Stimulated activated naive CD4-positive, alpha-beta T cell (primary cell): Measurements from ENCODE around the gene EPN2.

Source experiments
- DNase-seq, 6 experiments: peaks; one replicate each; lab custom pipeline; 2025; lab: John Stamatoyannopoulos, UW

Gene EPN2

GRCh38 chr17:19294443-19294842 is 57.3 kb downstream of the EPN2 start:
- DNase-seq, result no peak

- DNase-seq, result no peak
Measured at GRCh38 chr17:19295473-19296135, 58.4 kb downstream of the EPN2 start.

GRCh38 chr17:19296786-19297778 is 59.9 kb downstream of the EPN2 start:
- DNase-seq, result no peak

GRCh38 chr17:19298569-19299213 is 61.5 kb downstream of the EPN2 start:
- DNase-seq, result no peak

- no peak for DNase-seq
Measured at GRCh38 chr17:19299214-19299747, 62.1 kb downstream of the EPN2 start.

- no peak for DNase-seq
Measured at GRCh38 chr17:19299866-19300265, 62.7 kb downstream of the EPN2 start.

DNA sequence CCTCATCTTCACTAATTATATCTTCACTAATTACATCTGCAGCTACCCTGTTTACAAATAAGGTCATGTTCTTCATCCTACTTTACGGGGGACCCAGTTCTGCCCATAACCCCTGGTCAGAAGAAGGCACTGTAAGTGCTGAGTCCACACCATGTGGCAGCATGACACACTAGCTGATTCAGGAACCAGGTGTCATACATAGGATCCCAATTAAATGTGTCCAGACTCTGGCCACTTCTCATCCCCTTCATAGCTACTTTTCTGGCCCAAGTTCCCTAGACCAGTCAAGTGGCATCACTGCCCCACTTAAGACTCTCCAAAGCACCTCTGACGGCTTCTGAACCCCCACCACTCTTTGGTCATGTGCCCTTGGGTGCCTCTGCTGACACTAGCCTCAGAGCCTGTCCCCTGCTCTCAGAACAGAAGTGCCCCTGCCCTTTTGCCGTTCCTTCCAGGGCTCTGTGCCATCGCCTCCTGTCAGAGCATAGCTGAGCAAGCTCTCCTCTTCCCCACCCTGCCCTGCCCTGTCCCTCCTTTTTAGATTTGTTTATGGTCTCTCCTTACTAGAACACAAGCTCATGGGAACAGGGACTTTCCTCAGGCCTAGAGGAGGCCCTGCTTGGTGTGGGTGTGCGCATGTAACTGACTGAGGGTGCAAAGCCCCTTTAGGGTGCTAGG is 64.2 kb downstream of the EPN2 start:
- DNase-seq, result no peak

DNA sequence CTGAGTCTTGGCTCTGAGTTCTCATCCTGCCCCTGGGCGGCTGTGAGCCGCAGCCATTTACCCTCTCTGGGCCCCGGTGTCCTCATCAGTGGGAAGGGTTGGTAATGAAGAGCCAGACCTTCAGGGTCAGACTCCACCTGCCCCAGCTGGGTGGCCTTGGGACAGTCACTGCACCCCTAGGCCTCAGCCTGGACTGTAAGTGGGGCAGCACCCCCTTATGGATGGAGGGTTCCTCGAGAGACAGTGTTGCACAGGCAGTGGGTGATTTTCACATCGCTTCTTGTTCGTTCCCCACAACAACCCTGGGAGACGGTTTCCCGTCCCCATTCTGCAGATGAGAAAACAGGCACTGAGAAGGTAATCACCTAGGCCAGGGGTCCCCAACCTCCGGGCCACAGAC is 64.8 kb downstream of the EPN2 start:
- no peak for DNase-seq

- no peak for DNase-seq
Measured at GRCh38 chr17:19302791-19303331, 65.7 kb downstream of the EPN2 start.

DNA sequence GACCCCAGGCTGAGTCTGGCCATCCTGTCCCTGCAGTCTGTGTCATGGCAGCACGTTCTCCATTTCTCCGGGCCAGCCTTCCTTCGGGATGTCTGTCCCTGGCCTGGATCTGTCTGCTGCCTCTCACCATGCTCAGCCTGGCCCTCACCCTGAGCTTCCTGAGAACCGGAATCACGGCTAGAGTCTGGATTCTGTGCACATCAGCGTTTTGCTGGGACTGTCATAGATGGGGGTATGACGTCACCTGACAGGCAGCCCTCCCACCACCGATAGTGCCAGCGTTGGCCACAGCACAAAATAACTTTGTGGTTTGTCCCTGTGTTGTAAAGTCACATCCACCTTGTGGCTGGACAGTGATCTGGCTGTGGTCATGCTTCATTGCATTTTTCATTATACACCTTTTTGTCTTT is 66.2 kb downstream of the EPN2 start:
- no peak for DNase-seq

- DNase-seq, result no peak
Measured at GRCh38 chr17:19304209-19304608, 67.0 kb downstream of the EPN2 start.

DNA sequence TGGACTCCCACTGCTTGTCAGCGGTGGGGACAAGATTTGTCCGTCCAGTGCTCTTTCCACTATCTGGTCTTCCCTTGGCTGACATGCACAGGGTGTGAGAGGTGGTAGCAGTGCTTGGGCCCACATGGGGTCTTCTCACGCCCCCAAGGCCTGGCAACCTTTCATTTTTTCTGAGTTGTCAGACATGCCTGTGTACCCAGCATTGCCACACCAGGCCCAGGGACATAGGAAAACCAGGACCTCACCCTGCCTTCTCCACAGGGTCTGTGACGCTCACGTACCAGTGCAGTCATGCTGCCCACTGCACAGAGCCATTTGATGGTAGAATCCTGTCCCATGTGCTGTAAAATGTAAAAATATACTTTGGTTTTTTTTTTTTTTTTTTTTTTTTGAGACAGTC is 67.6 kb downstream of the EPN2 start:
- DNase-seq, result no peak

DNA sequence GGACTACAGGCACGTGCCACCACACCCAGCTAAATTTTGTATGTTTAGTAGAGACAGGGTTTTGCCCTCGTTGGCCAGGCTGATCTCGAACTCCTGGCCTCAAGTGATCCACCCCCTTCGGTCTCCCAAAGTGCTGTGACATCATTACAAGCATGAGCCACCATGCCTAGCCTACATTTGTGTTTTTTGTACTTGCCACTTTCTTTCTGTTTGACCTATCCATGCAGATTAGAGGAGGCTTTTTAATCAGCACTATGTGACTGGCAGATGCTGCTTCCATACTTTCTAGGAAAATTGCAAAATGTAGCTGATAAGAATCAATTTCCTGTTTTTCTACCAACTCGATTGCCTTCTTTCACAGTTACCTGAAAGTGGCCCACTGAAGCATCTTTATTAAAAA is 68.1 kb downstream of the EPN2 start:
- no peak for DNase-seq

GRCh38 chr17:19305761-19306159 is 68.6 kb downstream of the EPN2 start:
- no peak for DNase-seq

- DNase-seq, result peak; percentile 13 to 76 (median 49)
Measured at GRCh38 chr17:19306160-19307111, 69.3 kb downstream of the EPN2 start.

DNA sequence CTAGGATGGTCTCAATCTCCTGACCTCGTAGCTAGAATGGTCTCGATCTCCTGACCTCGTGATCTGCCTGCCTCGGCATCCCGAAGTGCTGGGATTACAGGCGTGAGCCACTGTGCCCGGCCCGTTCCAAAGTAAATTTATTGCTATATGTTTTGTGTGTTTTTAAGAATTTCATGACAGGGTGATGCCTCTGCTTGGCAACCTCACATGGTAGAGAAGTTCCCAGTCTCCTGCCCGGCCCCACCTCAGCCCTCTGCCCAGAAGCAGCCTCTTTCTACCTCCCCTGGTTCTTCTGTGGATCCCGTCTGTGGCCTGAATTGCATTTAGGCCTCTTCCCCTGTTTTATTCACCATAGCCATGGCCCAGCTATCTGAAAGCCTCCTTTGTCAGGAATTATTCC is 70.4 kb downstream of the EPN2 start:
- DNase-seq, result no peak

DNA sequence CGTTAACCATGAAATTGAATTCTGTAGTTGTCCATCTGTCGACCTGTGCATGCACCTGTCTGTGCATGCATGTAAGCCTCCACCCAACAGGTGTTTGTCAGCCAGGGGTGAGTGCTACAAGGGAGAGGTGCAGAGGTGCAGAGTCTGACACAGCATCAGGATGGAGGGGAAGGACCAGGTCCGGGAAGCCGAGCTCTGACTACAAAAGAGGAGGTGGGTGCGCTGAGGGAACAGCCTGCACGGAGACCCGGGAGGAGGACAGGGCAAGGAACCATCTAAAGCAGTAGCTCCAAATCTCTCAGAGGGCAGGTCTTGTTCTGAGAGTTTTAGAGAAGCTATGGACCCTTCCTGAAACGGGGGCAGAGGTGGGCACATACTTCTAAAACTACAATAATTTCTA is 71.2 kb downstream of the EPN2 start:
- no peak for DNase-seq

- DNase-seq, result no peak
Measured at GRCh38 chr17:19309701-19310100, 72.5 kb downstream of the EPN2 start.

DNA sequence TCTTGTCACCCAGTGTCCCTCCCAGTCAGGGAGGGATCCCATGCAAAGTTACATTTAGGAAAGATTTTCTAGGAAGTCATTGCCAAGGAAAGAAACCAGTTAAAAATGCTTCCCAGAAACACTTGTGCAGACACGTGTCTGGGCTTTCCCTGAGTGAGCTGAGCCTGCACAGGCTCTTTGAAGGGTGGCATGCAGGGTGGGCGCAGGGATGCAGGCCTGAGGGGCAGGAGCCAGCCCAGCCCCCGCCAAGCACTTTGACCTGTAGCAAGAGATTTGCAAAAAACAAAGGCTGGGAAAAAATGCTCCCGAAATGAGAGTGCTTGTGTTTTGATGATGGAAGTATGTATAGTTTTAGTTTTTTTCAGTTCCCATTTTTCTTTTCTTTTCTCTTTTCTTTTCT is 73.0 kb downstream of the EPN2 start:
- DNase-seq, result no peak

DNA sequence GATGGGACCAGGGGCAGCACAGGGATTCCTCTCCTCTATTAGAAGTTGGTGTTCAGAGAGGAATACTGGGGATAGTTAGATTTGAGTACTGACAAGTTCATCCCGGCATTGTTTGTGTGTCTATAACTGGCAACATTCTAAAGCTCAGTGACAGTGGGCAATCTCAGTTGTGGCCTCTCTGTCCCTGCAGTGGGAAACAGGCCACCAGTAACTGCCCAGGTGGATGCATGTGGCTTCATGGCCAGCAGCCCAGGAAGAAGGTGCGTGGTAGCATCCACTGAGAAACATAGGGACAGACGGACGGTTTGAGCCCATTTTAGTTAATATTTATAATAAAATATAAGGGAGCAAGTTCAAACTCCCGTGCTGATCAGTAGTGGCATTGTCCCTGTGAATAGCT is 73.8 kb downstream of the EPN2 start:
- no peak for DNase-seq
